ENCODE measurements around the gene C4orf50.

Gene C4orf50

GRCh38 chr4:5925419-5926200 is 92.6 kb downstream of the C4orf50 start:
- DNase-seq (ENCODE audit: extremely low read depth in 1 of 2, low read depth in 1 of 2), result no peak

GRCh38 chr4:5924461-5925125 is 93.6 kb downstream of the C4orf50 start:
- DNase-seq (ENCODE audit: extremely low read depth in 1 of 2, low read depth in 1 of 2), result no peak

- no peak for DNase-seq (ENCODE audit: extremely low read depth in 1 of 2, low read depth in 1 of 2)
Observed at GRCh38 chr4:5923376-5923775, 94.9 kb downstream of the C4orf50 start.

- DNase-seq (ENCODE audit: extremely low read depth in 1 of 2, low read depth in 1 of 2), result no peak
Observed at GRCh38 chr4:5922556-5922955, 95.7 kb downstream of the C4orf50 start.

- no peak for DNase-seq (ENCODE audit: extremely low read depth in 1 of 2, low read depth in 1 of 2)
Observed at GRCh38 chr4:5921981-5922380, 96.2 kb downstream of the C4orf50 start.

GRCh38 chr4:5921101-5921980 is 96.9 kb downstream of the C4orf50 start:
- DNase-seq (ENCODE audit: extremely low read depth in 1 of 2, low read depth in 1 of 2), result no peak

- no peak for DNase-seq (ENCODE audit: extremely low read depth in 1 of 2, low read depth in 1 of 2)
Observed at GRCh38 chr4:5919571-5919970, 98.7 kb downstream of the C4orf50 start.

- DNase-seq (ENCODE audit: extremely low read depth in 1 of 2, low read depth in 1 of 2), result no peak
Observed at GRCh38 chr4:5919044-5919443, 99.2 kb downstream of the C4orf50 start.

GRCh38 chr4:5918331-5918985 is 99.8 kb downstream of the C4orf50 start:
- DNase-seq (ENCODE audit: extremely low read depth in 1 of 2, low read depth in 1 of 2), result no peak

GRCh38 chr4:5917672-5918071 is 100.6 kb downstream of the C4orf50 start:
- DNase-seq (ENCODE audit: extremely low read depth in 1 of 2, low read depth in 1 of 2), result no peak

GRCh38 chr4:5916229-5916628 is 102.0 kb downstream of the C4orf50 start:
- DNase-seq (ENCODE audit: extremely low read depth in 1 of 2, low read depth in 1 of 2), result no peak

- no peak for DNase-seq (ENCODE audit: extremely low read depth in 1 of 2, low read depth in 1 of 2)
Observed at GRCh38 chr4:5913454-5913853, 104.8 kb downstream of the C4orf50 start.

- DNase-seq (ENCODE audit: extremely low read depth in 1 of 2, low read depth in 1 of 2), result no peak
Observed at GRCh38 chr4:5912614-5913019, 105.6 kb downstream of the C4orf50 start.

GRCh38 chr4:5908876-5909427 is 109.3 kb downstream of the C4orf50 start:
- DNase-seq (ENCODE audit: extremely low read depth in 1 of 2, low read depth in 1 of 2), result no peak

GRCh38 chr4:5906191-5906590 is 112.0 kb downstream of the C4orf50 start:
- no peak for DNase-seq (ENCODE audit: extremely low read depth in 1 of 2, low read depth in 1 of 2)

GRCh38 chr4:5905714-5906113 is 112.5 kb downstream of the C4orf50 start:
- DNase-seq (ENCODE audit: extremely low read depth in 1 of 2, low read depth in 1 of 2), result no peak

- DNase-seq (ENCODE audit: extremely low read depth in 1 of 2, low read depth in 1 of 2), result no peak
Observed at GRCh38 chr4:5900844-5901243, 117.4 kb downstream of the C4orf50 start.

GRCh38 chr4:5899881-5900280 is 118.3 kb downstream of the C4orf50 start:
- no peak for DNase-seq (ENCODE audit: extremely low read depth in 1 of 2, low read depth in 1 of 2)

- no peak for DNase-seq (ENCODE audit: extremely low read depth in 1 of 2, low read depth in 1 of 2)
Observed at GRCh38 chr4:5899396-5899795, 118.8 kb downstream of the C4orf50 start.

GRCh38 chr4:5897674-5898073 is 120.6 kb downstream of the C4orf50 start:
- DNase-seq (ENCODE audit: extremely low read depth in 1 of 2, low read depth in 1 of 2), result no peak

GRCh38 chr4:5895287-5895686 is 122.9 kb downstream of the C4orf50 start:
- no peak for DNase-seq (ENCODE audit: extremely low read depth in 1 of 2, low read depth in 1 of 2)
